HL-60 (cell line): ENCODE data around the gene WNT4.

ENCODE experiments used
- TF ChIP-seq, protein P1 (sequence below): IDR thresholded peaks from one replicate; pipeline ENCODE4 v1.5.1; 2011; ENCODE audit warnings: low read length, control low read depth, inconsistent platforms; ENCODE audit not compliant: insufficient read depth
- TF ChIP-seq, protein P2 (sequence below): IDR thresholded peaks from 2 replicates; pipeline ENCODE4 v1.6.1; 2012; ENCODE audit warnings: low read depth; ENCODE audit not compliant: insufficient replicate concordance

DNA sequence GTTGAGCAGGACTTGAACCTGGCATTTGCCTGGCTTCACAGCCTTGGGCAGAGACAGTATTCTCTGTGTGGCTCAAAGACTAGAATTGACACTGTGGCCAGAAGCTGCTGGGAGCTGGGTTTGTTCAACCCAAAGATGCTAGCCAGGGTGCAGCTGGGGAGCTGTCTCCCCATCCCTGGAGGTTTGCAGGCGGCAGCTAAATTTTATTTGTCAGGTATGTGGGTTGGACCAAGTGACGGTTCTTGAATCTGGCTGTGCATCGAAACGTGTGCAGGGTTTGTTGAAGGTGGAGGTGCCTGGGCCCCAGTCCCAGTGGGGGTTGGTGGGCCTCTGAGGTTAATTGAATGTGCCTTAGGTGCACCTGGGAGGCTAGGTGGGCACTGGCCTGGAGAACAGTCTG lies 11.8 kb downstream of the WNT4 start:
- TF ChIP-seq, protein P1, sequence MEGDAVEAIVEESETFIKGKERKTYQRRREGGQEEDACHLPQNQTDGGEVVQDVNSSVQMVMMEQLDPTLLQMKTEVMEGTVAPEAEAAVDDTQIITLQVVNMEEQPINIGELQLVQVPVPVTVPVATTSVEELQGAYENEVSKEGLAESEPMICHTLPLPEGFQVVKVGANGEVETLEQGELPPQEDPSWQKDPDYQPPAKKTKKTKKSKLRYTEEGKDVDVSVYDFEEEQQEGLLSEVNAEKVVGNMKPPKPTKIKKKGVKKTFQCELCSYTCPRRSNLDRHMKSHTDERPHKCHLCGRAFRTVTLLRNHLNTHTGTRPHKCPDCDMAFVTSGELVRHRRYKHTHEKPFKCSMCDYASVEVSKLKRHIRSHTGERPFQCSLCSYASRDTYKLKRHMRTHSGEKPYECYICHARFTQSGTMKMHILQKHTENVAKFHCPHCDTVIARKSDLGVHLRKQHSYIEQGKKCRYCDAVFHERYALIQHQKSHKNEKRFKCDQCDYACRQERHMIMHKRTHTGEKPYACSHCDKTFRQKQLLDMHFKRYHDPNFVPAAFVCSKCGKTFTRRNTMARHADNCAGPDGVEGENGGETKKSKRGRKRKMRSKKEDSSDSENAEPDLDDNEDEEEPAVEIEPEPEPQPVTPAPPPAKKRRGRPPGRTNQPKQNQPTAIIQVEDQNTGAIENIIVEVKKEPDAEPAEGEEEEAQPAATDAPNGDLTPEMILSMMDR: no peak
- TF ChIP-seq, protein P2, sequence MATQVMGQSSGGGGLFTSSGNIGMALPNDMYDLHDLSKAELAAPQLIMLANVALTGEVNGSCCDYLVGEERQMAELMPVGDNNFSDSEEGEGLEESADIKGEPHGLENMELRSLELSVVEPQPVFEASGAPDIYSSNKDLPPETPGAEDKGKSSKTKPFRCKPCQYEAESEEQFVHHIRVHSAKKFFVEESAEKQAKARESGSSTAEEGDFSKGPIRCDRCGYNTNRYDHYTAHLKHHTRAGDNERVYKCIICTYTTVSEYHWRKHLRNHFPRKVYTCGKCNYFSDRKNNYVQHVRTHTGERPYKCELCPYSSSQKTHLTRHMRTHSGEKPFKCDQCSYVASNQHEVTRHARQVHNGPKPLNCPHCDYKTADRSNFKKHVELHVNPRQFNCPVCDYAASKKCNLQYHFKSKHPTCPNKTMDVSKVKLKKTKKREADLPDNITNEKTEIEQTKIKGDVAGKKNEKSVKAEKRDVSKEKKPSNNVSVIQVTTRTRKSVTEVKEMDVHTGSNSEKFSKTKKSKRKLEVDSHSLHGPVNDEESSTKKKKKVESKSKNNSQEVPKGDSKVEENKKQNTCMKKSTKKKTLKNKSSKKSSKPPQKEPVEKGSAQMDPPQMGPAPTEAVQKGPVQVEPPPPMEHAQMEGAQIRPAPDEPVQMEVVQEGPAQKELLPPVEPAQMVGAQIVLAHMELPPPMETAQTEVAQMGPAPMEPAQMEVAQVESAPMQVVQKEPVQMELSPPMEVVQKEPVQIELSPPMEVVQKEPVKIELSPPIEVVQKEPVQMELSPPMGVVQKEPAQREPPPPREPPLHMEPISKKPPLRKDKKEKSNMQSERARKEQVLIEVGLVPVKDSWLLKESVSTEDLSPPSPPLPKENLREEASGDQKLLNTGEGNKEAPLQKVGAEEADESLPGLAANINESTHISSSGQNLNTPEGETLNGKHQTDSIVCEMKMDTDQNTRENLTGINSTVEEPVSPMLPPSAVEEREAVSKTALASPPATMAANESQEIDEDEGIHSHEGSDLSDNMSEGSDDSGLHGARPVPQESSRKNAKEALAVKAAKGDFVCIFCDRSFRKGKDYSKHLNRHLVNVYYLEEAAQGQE: no peak
